ENCODE data around the gene REELD1. TPM values are rescaled to one million over a fixed set of nuclear protein-coding genes. Genes with fewer than 3 reads are reported as not detected.

REELD1 gene
- total RNA-seq, 2 donors from 2014 or later = 0.15 TPM; not detected in 1

GRCh38 chr4:146265950-146266490, 51.7 kb downstream of the REELD1 start:
- Mint-ChIP-seq H3K9me3 (no peaks in the 10 kb centered on the region), H3K27ac (no peak overlapping the region), H3K4me3 (no peak overlapping the region), H3K4me1 (no peaks in the 10 kb centered on the region), H3K27me3 (no peaks in the 10 kb centered on the region), H3K36me3 (ENCODE audit: low read depth) (no peaks in the 10 kb centered on the region)
- no peak for ATAC-seq (replicated peaks)

- H3K27me3 Mint-ChIP-seq = no peaks in the 10 kb centered on the region
- H3K9me3 Mint-ChIP-seq = no peaks in the 10 kb centered on the region
- no peaks in the 10 kb centered on the region for H3K36me3 Mint-ChIP-seq (ENCODE audit: low read depth)
- no peak overlapping the region for H3K27ac Mint-ChIP-seq
- H3K4me1 Mint-ChIP-seq = peaks cover 4% of the 10 kb centered on the region
- no peak for ATAC-seq (replicated peaks)
- no peak overlapping the region for H3K4me3 Mint-ChIP-seq
Measured at GRCh38 chr4:146267826-146268225, 53.5 kb downstream of the REELD1 start.

GRCh38 chr4:146269228-146269653, 54.9 kb downstream of the REELD1 start:
- ATAC-seq (replicated peaks) = no peak
- H3K9me3 Mint-ChIP-seq = no peaks in the 10 kb centered on the region
- H3K27ac Mint-ChIP-seq = no peak overlapping the region
- H3K36me3 Mint-ChIP-seq (ENCODE audit: low read depth) = no peaks in the 10 kb centered on the region
- H3K4me3 Mint-ChIP-seq = no peak overlapping the region
- peaks cover 4% of the 10 kb centered on the region for H3K4me1 Mint-ChIP-seq
- no peaks in the 10 kb centered on the region for H3K27me3 Mint-ChIP-seq

GRCh38 chr4:146271466-146271865, 57.1 kb downstream of the REELD1 start:
- Mint-ChIP-seq H3K9me3 (no peaks in the 10 kb centered on the region), H3K4me3 (no peak overlapping the region), H3K27me3 (no peaks in the 10 kb centered on the region), H3K4me1 (peaks cover 4% of the 10 kb centered on the region), H3K27ac (no peak overlapping the region), H3K36me3 (ENCODE audit: low read depth) (no peaks in the 10 kb centered on the region)
- no peak for ATAC-seq (replicated peaks)

- H3K4me1 Mint-ChIP-seq = peaks cover 4% of the 10 kb centered on the region
- no peaks in the 10 kb centered on the region for H3K9me3 Mint-ChIP-seq
- ATAC-seq (replicated peaks) = peak; percentile 87
Measured at GRCh38 chr4:146273204-146273901, 59.0 kb downstream of the REELD1 start.

GRCh38 chr4:146274774-146275173, 60.4 kb downstream of the REELD1 start:
- Mint-ChIP-seq H3K4me3 (no peak overlapping the region), H3K36me3 (ENCODE audit: low read depth) (no peaks in the 10 kb centered on the region)
- peak; percentile 25 for ATAC-seq (replicated peaks)

More at GRCh38 chr4:146273204-146273901, 59.0 kb downstream of the REELD1 start:
- H3K27me3 Mint-ChIP-seq = no peaks in the 10 kb centered on the region
- H3K27ac Mint-ChIP-seq = no peak overlapping the region
- no peaks in the 10 kb centered on the region for H3K36me3 Mint-ChIP-seq (ENCODE audit: low read depth)
- no peak overlapping the region for H3K4me3 Mint-ChIP-seq

GRCh38 chr4:146275370-146275769, 61.0 kb downstream of the REELD1 start:
- Mint-ChIP-seq H3K27me3 (no peaks in the 10 kb centered on the region), H3K4me1 (peaks cover 4% of the 10 kb centered on the region), H3K36me3 (ENCODE audit: low read depth) (no peaks in the 10 kb centered on the region), H3K27ac (no peak overlapping the region), H3K4me3 (no peak overlapping the region), H3K9me3 (no peaks in the 10 kb centered on the region)
- no peak for ATAC-seq (replicated peaks)

More at GRCh38 chr4:146274774-146275173, 60.4 kb downstream of the REELD1 start:
- H3K27ac Mint-ChIP-seq = no peak overlapping the region
- H3K27me3 Mint-ChIP-seq = no peaks in the 10 kb centered on the region
- peaks cover 4% of the 10 kb centered on the region for H3K4me1 Mint-ChIP-seq
- H3K9me3 Mint-ChIP-seq = no peaks in the 10 kb centered on the region

- Mint-ChIP-seq H3K4me3 (no peak overlapping the region), H3K27ac (no peak overlapping the region), H3K36me3 (ENCODE audit: low read depth) (peaks cover 7% of the 10 kb centered on the region), H3K9me3 (no peaks in the 10 kb centered on the region), H3K27me3 (no peaks in the 10 kb centered on the region), H3K4me1 (no peaks in the 10 kb centered on the region)
- no peak for ATAC-seq (replicated peaks)
Measured at GRCh38 chr4:146278986-146279385, 64.6 kb downstream of the REELD1 start.

Other genes with a start within 250 kb of the REELD1 start
- 10 to 100 TPM; 26.2 to 45.7 TPM for gene LSM6, start 38.8 kb upstream of the REELD1 start, total RNA-seq